B cell (primary cell): Measurements from ENCODE around the gene MAP2K3. TPM values are rescaled to one million over a fixed set of nuclear protein-coding genes. Genes with fewer than 3 reads are reported as not detected.

Source experiments
- ATAC-seq: fragments of 200-7000 bp; cut with Tn5 transposase; one replicate; pipeline ENCODE4 v1.10.0; 2021; ENCODE audit warnings: low read depth, mild to moderate bottlenecking, moderate number of reproducible peaks, moderate library complexity
- CTCF ChIA-PET: fragments of 350-600 bp; sonication (Branson Sonifier 250); formaldehyde crosslinking; loops from one replicate; lab custom pipeline; 2021; ENCODE audit warnings: antibody characterized with exemption, inconsistent platforms; lab: Charles Lee
- POLR2A ChIA-PET: fragments of 350-600 bp; sonication (Branson Sonifier 250); formaldehyde crosslinking; loops from one replicate; lab custom pipeline; 2021; ENCODE audit warnings: antibody characterized with exemption; lab: Charles Lee
- DNase-seq: peaks from one replicate; pipeline ENCODE4 v3.0.0; 2013
- H2AFZ ChIP-seq: 2 replicates; pipeline ENCODE4 v1.6.1; 2012; ENCODE audit warnings: mild to moderate bottlenecking, low read depth, low read length; ENCODE audit not compliant: insufficient read depth, poor library complexity, severe bottlenecking
- H3K27ac ChIP-seq, 2 donors: 1 replicate in 1 of 2; 2 replicates in 1 of 2; pipeline ENCODE4 v1.5.1; 2012 to 2013; ENCODE audit warnings: low read length in 2 of 2, mild to moderate bottlenecking in 2 of 2, moderate library complexity in 1 of 2
- H3K27me3 ChIP-seq, 4 experiments: fragments of 200-600 bp in 1 of 4; sonication (generic) in 1 of 4; replicated peaks in 1 of 4; 1 replicate in 2 of 4; 2 replicates in 2 of 4; pipeline versions ENCODE4 v1.6.1 to v1.7.0; 2013 to 2016; ENCODE audit warnings: low read length in 3 of 4, mild to moderate bottlenecking in 2 of 4, mixed read lengths in 1 of 4, moderate library complexity in 1 of 4; ENCODE audit not compliant: insufficient read depth in 4 of 4, control insufficient read depth in 3 of 4; ENCODE audit errors: control extremely low read depth in 1 of 4
- H3K36me3 ChIP-seq, 2 experiments: replicated peaks in 1 of 2; 1 replicate in 1 of 2; 2 replicates in 1 of 2; pipeline versions ENCODE4 v1.6.1 to v1.7.1; 2013; ENCODE audit warnings: low read length in 1 of 2; ENCODE audit not compliant: insufficient read depth in 2 of 2, control insufficient read depth in 1 of 2; ENCODE audit errors: control extremely low read depth in 1 of 2, extremely low read depth in 1 of 2
- H3K4me1 ChIP-seq, 2 donors: fragments of 200-600 bp in 1 of 2; sonication (generic) in 1 of 2; 1 replicate in 1 of 2; 2 replicates in 1 of 2; pipeline versions ENCODE4 v1.5.1 to v1.6.1; 2013 to 2017; ENCODE audit warnings: low read length in 2 of 2; ENCODE audit not compliant: control insufficient read depth in 2 of 2, insufficient read depth in 2 of 2
- H3K4me2 ChIP-seq: replicated peaks from 2 replicates; pipeline ENCODE3; 2012; ENCODE audit warnings: mild to moderate bottlenecking, low read depth, low read length; ENCODE audit not compliant: poor library complexity, severe bottlenecking
- H3K4me3 ChIP-seq, 5 experiments: fragments of 200-600 bp in 1 of 5; sonication (generic) in 1 of 5; 1 replicate in 3 of 5; 2 replicates in 2 of 5; pipeline versions ENCODE4 v1.5.1 to v1.7.0; 2011 to 2016; ENCODE audit warnings: low read length in 4 of 5, mild to moderate bottlenecking in 4 of 5, low read depth in 2 of 5, control low read depth in 1 of 5, moderate library complexity in 1 of 5; ENCODE audit not compliant: insufficient read depth in 1 of 5; ENCODE audit errors: control extremely low read depth in 1 of 5, extremely low read depth in 1 of 5
- H3K79me2 ChIP-seq: fragments of 200-600 bp; sonication (generic); one replicate; pipeline ENCODE4 v1.6.0; 2016; ENCODE audit warnings: low read length; ENCODE audit not compliant: control insufficient read depth, insufficient read depth
- H3K9ac ChIP-seq: fragments of 200-600 bp; sonication (generic); 2 replicates; pipeline ENCODE4 v1.6.1; 2017; ENCODE audit warnings: mild to moderate bottlenecking, low read length, moderate library complexity
- H3K9me3 ChIP-seq, 3 donors: one replicate each; pipeline versions ENCODE4 v1.6.1 to v1.7.1; 2013; ENCODE audit warnings: low read length in 2 of 3; ENCODE audit not compliant: control insufficient read depth in 2 of 3, insufficient read depth in 1 of 3; ENCODE audit errors: control extremely low read depth in 1 of 3
- H4K20me1 ChIP-seq: 2 replicates; pipeline ENCODE4 v1.6.0; 2012; ENCODE audit warnings: mild to moderate bottlenecking, low read length; ENCODE audit not compliant: insufficient read depth, control insufficient read depth, poor library complexity, severe bottlenecking
- H3K27ac Mint-ChIP-seq: one replicate; pipeline ENCODE4 v1.8.0; 2021; ENCODE audit warnings: mixed read lengths
- H3K27me3 Mint-ChIP-seq: one replicate; pipeline ENCODE4 v1.8.0; 2021; ENCODE audit warnings: mixed read lengths
- H3K4me1 Mint-ChIP-seq: one replicate; pipeline ENCODE4 v1.8.0; 2021; ENCODE audit warnings: mixed read lengths
- H3K4me3 Mint-ChIP-seq: one replicate; pipeline ENCODE4 v1.8.0; 2021; ENCODE audit warnings: mixed read lengths
- H3K9me3 Mint-ChIP-seq: one replicate; pipeline ENCODE4 v1.8.0; 2022; ENCODE audit warnings: mixed read lengths; ENCODE audit not compliant: insufficient read depth
- EZH2 ChIP-seq: IDR thresholded peaks from 2 replicates; pipeline ENCODE4 v1.6.1; 2012; ENCODE audit warnings: borderline replicate concordance, low read depth, mild to moderate bottlenecking, moderate library complexity, low read length; ENCODE audit not compliant: insufficient read depth, poor library complexity, severe bottlenecking
- WGBS: methylation state at CpG from one replicate; pipeline ENCODE4 v1.1.5; 2013; ENCODE audit warnings: missing lambda C conversion rate; ENCODE audit not compliant: insufficient coverage; 5-methylcytosine and 5-hydroxymethylcytosine counted together
- intact Hi-C: fragments of 100-400 bp; cut with micrococcal nuclease; formaldehyde crosslinking; loops from one replicate; pipeline ENCODE4 v1.10.0; 2022
- polyA plus RNA-seq: library from polyadenylated mRNA; depleted of rRNA; stranded (reverse); fragments of >200 nt; gene quantifications from 2 replicates; pipeline ENCODE4 v1.2.3, GENCODE V29; 2012
- total RNA-seq, 2 donors: library from RNA; stranded (reverse); fragments of 120-200 nt in 1 of 2; gene quantifications; 1 replicate in 1 of 2; 2 replicates in 1 of 2; pipeline versions ENCODE4 v1.2.3 to v1.2.4, GENCODE V29; 2013 to 2022
- TF ChIP-seq, protein P1 (sequence below): fragments of 200-600 bp; IDR thresholded peaks from one replicate; pipeline ENCODE4 v1.8.0; 2022; ENCODE audit warnings: antibody characterized with exemption, mild to moderate bottlenecking

The MAP2K3 gene
- total and polyA plus RNA-seq, 2 donors (not counting 1 experiment from before 2014, with no cell fraction given): 61.0 to 118 TPM

DNA sequence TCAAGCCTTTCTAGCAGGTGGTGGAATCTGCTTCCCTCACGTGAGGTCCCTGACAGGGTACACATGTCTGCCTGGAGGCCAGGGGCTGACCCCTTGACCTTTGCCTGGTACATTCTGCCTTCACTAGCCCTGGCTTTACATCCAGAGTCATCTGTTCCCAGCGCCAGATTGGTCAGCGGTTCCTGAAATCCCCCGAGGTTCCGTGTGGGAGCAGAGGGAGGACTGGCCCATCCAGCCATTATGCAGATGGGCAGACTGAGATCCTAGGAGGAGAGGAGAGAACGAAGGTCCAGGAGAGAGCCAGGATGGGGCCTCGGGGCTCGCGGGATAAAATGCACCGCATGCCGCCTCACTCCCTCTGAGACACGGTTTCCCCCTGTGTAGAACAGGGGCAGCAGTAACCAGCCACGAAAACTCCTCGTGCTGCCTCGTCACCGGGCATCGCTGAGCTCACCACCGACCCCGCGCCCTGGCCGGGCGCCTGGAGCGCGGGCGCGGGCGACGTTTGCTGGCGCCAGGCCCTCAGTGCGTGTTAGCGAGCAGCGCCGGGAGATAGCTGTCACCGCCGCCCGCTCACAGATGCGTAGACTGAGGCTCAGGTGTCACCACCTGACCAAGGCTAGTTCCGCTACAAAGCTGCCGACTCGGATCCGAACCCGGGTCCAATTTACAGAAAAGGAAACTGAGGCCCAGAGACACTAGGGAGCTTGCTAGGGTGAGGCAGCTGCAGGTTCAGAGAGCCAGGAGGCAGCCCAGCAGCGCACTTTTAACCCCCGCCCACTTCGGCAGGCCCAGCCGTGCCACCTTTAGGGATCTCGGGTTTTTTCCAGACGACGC lies 811 bp upstream of the MAP2K3 start:
- peaks cover 0 to under 1% of the 10 kb centered on the region in 2 experiments for H3K36me3 ChIP-seq
- ChIA-PET POLR2A (interaction anchor here (0.6 to 1.5 kb wide), 2 partner anchors 16 to 241 kb away, joined by 3 to 4 read pairs; partner anchors contain the start of gene USP22), CTCF (interaction anchor here (1.3 to 9.8 kb wide), 3 partner anchors 16 to 229 kb away, joined by 3 to 170 read pairs (median 5); no protein-coding TSS in a partner anchor)
- H3K9ac ChIP-seq: peak overlapping the region; percentile 92
- intact Hi-C loops: loop anchor here (1.0 to 2.0 kb wide), 3 partner anchors 40 to 240 kb away; partner anchors contain the start of gene USP22
- Mint-ChIP-seq H3K4me1 (peaks cover 76% of the 10 kb centered on the region), H3K27ac (peak overlapping the region; percentile 99), H3K9me3 (no peaks in the 10 kb centered on the region), H3K4me3 (peak overlapping the region; percentile 96), H3K27me3 (no peaks in the 10 kb centered on the region)
- H3K79me2 ChIP-seq: peaks cover 64% of the 10 kb centered on the region
- H3K9me3 ChIP-seq: no peaks in the 10 kb centered on the region
- H3K4me3 ChIP-seq: peak overlapping the region; percentile 49 to 96 (median 87)
- H3K4me1 ChIP-seq: peaks cover 56 to 78% of the 10 kb centered on the region in 2 donors
- 22% methylated on average over 49 of the region's 49 CpGs for WGBS
- H3K27me3 ChIP-seq: no peaks in the 10 kb centered on the region
- DNase-seq (no peak), ATAC-seq (no peak)
- H4K20me1 ChIP-seq: peaks cover 23% of the 10 kb centered on the region
- peak overlapping the region; percentile 90 for H3K4me2 ChIP-seq
- no peak for TF ChIP-seq EZH2
- TF ChIP-seq, protein P1, sequence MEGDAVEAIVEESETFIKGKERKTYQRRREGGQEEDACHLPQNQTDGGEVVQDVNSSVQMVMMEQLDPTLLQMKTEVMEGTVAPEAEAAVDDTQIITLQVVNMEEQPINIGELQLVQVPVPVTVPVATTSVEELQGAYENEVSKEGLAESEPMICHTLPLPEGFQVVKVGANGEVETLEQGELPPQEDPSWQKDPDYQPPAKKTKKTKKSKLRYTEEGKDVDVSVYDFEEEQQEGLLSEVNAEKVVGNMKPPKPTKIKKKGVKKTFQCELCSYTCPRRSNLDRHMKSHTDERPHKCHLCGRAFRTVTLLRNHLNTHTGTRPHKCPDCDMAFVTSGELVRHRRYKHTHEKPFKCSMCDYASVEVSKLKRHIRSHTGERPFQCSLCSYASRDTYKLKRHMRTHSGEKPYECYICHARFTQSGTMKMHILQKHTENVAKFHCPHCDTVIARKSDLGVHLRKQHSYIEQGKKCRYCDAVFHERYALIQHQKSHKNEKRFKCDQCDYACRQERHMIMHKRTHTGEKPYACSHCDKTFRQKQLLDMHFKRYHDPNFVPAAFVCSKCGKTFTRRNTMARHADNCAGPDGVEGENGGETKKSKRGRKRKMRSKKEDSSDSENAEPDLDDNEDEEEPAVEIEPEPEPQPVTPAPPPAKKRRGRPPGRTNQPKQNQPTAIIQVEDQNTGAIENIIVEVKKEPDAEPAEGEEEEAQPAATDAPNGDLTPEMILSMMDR: no peak
- no peak overlapping the region for H3K27ac ChIP-seq
- peak overlapping the region; percentile 90 for H2AFZ ChIP-seq
